Stimulated activated CD8-positive, alpha-beta memory T cell treated with anti-CD3 and anti-CD28 coated beads, Interleukin-4, amount 100 ng/mL, for 4 hours (primary cell): ENCODE results near the gene NTRK3.
"Not testable (repeated sequence)": the region's sequence is repeated elsewhere in the genome, so short reads cannot be mapped to it uniquely, and the experiment has no call there.

Source experiments
- DNase-seq, 2 donors: peaks; one replicate each; pipeline ENCODE4 v3.0.0-alpha.2; 2020; ENCODE audit warnings: low read depth in 2 of 2, low spot score in 1 of 2

NTRK3 gene

GRCh38 chr15:87846746-87847145 is 409.8 kb downstream of the NTRK3 start:
- no peak for DNase-seq

- DNase-seq: no peak
Observed at GRCh38 chr15:87843312-87843711, 413.2 kb downstream of the NTRK3 start.

GRCh38 chr15:87841426-87841998 is 415.0 kb downstream of the NTRK3 start:
- DNase-seq: no peak

- DNase-seq: not testable (repeated sequence)
Observed at GRCh38 chr15:87835830-87836229, 420.7 kb downstream of the NTRK3 start.

GRCh38 chr15:87833333-87833732 is 423.2 kb downstream of the NTRK3 start:
- DNase-seq: not testable (repeated sequence)

GRCh38 chr15:87829332-87830050 is 427.0 kb downstream of the NTRK3 start:
- DNase-seq: no peak

GRCh38 chr15:87828608-87829007 is 427.9 kb downstream of the NTRK3 start:
- DNase-seq: no peak

GRCh38 chr15:87827131-87827530 is 429.4 kb downstream of the NTRK3 start:
- no peak for DNase-seq

- no peak for DNase-seq
Observed at GRCh38 chr15:87826119-87826747, 430.3 kb downstream of the NTRK3 start.

- DNase-seq: no peak
Observed at GRCh38 chr15:87818756-87819155, 437.8 kb downstream of the NTRK3 start.

- no peak for DNase-seq
Observed at GRCh38 chr15:87817553-87817952, 439.0 kb downstream of the NTRK3 start.

- DNase-seq: no peak
Observed at GRCh38 chr15:87816811-87817210, 439.7 kb downstream of the NTRK3 start.

GRCh38 chr15:87816016-87816415 is 440.5 kb downstream of the NTRK3 start:
- DNase-seq: no peak
